Cardiac muscle cell (in vitro differentiated cells and primary cell): ENCODE results near the gene NLN. TPM values are rescaled to one million over a fixed set of nuclear protein-coding genes. Genes with fewer than 3 reads are reported as not detected.

Experiments used
- DNase-seq, 2 donors: peaks; one replicate each; pipeline versions ENCODE4 v3.0.0 to v3.0.0-alpha.2; 2010 to 2017; ENCODE audit warnings: low read depth in 1 of 2, low spot score in 1 of 2
- H3K27ac ChIP-seq: fragments of 200-600 bp; sonication (generic); 2 replicates; pipeline ENCODE4 v1.5.1; 2016
- H3K27me3 ChIP-seq: fragments of 200-600 bp; sonication (generic); 2 replicates; pipeline ENCODE4 v1.6.0; 2016; ENCODE audit warnings: control low read depth
- H3K36me3 ChIP-seq: fragments of 200-600 bp; sonication (generic); 2 replicates; pipeline ENCODE4 v1.5.1; 2016; ENCODE audit warnings: control low read depth
- H3K4me1 ChIP-seq: fragments of 200-600 bp; sonication (generic); 2 replicates; pipeline ENCODE4 v1.8.1; 2017; ENCODE audit warnings: low read depth, mild to moderate bottlenecking, mixed run types
- H3K4me3 ChIP-seq: fragments of 200-600 bp; sonication (generic); 2 replicates; pipeline ENCODE4 v1.5.1; 2016; ENCODE audit warnings: mild to moderate bottlenecking
- H3K9me3 ChIP-seq: fragments of 200-600 bp; sonication (generic); 2 replicates; pipeline ENCODE4 v1.5.1; 2017; ENCODE audit warnings: low read depth, mild to moderate bottlenecking, control low read depth
- CTCF ChIP-seq: IDR thresholded peaks from 2 replicates; pipeline ENCODE4 v1.5.1; 2012; ENCODE audit warnings: low read depth, mild to moderate bottlenecking, low read length
- polyA plus RNA-seq: library from polyadenylated mRNA; unstranded; fragments of >200 nt; fragmentation: Nextera tagmentation; extraction: Ambion mirVana; gene quantifications from 2 replicates; pipeline ENCODE4 v1.2.1, GENCODE V29; 2016
- total RNA-seq: library from RNA; depleted of rRNA; stranded (reverse); fragments of >200 nt; gene quantifications from 2 replicates; pipeline ENCODE4 v1.2.3, GENCODE V29; 2016

The NLN gene
- total and polyA plus RNA-seq, 2 experiments from 2014 or later, result 14.7 to 19.2 TPM

- DNase-seq, result peak in 1 of 2 donors; percentile 81
- no peaks in the 10 kb centered on the region for H3K27me3 ChIP-seq
- no peaks in the 10 kb centered on the region for H3K36me3 ChIP-seq
- no peaks in the 10 kb centered on the region for H3K4me1 ChIP-seq
- H3K9me3 ChIP-seq, result no peaks in the 10 kb centered on the region
- no peak overlapping the region for H3K4me3 ChIP-seq
- H3K27ac ChIP-seq, result no peak overlapping the region
- no peak for TF ChIP-seq CTCF
These were observed 139.8 kb downstream of the NLN start for GRCh38 chr5:65861830-65862241.

DNA sequence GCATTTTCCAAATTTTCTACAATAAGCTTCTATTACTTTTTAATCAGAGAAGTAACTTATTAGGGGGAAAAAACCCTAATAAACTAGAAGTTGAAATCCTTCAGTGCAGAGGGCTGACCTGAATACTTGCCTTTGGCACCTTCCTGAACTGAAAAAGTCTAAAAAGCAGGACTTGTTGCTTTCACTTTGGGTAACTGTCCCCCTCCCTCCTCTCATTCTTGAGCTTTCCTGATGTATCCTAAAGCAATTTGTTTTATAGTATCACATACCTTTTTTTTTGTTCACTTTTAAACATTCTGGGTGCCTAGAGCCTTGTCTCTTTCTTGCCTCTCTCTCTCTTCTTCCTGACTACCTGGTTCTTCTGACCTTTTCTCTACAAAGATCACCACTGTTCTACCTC lies 140.4 kb downstream of the NLN start:
- no peaks in the 10 kb centered on the region for H3K4me1 ChIP-seq
- DNase-seq, result no peak
- TF ChIP-seq CTCF, result no peak
- no peaks in the 10 kb centered on the region for H3K9me3 ChIP-seq
- no peak overlapping the region for H3K27ac ChIP-seq
- no peaks in the 10 kb centered on the region for H3K36me3 ChIP-seq
- no peaks in the 10 kb centered on the region for H3K27me3 ChIP-seq
- no peak overlapping the region for H3K4me3 ChIP-seq

- no peaks in the 10 kb centered on the region for H3K27me3 ChIP-seq
- no peak for TF ChIP-seq CTCF
- DNase-seq, result no peak
These were observed 141.7 kb downstream of the NLN start for GRCh38 chr5:65863747-65864146.

DNA sequence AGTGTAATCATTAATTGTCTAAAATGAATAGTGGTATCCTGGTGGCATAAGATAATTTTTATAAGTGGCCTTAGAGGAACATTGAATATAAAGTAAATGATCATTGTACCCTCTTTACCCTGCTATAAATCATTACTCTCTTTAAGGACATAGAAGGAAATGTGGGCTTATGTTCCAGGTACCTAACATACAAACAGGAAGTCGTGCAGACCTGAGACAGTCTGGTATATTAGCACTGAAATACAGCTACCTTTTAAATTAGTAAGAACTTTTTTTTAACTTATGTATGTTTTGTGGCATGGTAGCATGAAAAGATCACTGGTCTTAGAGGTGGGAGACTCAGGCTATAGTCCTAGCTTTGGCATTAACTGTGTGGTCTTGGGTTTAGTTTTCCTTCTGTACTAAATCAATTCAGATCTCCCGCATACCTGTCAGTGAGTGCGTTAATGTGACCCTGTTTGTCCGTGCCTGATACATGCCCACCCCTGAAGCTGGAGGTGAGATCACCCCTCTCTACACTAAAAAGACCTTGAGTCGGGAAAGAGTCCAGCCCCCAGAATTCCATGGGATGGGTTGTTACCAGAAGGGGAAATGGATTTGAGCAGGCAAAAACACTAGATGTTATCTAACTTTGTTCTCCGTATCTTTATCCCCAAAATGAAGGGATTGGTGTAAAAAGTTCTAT lies 145.0 kb downstream of the NLN start:
- no peak overlapping the region for H3K27ac ChIP-seq
- H3K9me3 ChIP-seq, result no peaks in the 10 kb centered on the region
- no peaks in the 10 kb centered on the region for H3K27me3 ChIP-seq
- H3K4me3 ChIP-seq, result no peak overlapping the region
- no peaks in the 10 kb centered on the region for H3K4me1 ChIP-seq
- no peak for DNase-seq
- no peaks in the 10 kb centered on the region for H3K36me3 ChIP-seq
- no peak for TF ChIP-seq CTCF

More at GRCh38 chr5:65863747-65864146, 141.7 kb downstream of the NLN start:
- Histone ChIP-seq H3K4me1 (no peaks in the 10 kb centered on the region), H3K9me3 (no peaks in the 10 kb centered on the region), H3K4me3 (no peak overlapping the region), H3K27ac (no peak overlapping the region), H3K36me3 (no peaks in the 10 kb centered on the region)

DNA sequence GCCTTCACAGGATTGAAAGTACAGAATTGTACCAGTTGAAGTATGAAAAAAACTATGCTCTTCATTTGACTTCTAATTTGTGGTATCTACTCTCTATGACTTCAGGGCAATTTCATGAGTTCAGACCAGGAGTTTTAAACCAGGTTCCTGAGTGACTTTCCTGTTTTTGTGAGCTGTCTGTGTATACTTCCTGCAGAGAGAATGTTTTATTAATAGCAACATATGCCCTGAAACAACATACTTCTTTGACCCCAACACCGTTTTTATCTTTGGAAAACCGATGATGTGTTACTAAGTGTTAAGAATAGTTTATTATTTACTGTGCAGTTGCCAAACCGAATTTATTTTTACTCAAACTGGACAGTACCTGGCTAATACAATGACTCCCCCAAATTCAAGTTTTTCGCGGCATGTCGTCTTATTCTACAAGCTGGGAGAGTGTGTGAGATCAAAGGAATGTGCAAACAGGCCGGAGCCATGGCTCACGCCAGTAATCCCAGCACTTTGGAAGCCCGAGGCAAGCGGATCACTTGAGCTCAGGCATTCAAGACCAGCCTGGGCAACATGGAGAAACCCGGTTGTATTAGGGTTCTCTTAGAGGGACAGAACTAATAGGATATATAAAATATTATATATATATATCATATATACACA lies 145.7 kb downstream of the NLN start:
- H3K4me3 ChIP-seq, result no peak overlapping the region
- H3K9me3 ChIP-seq, result no peaks in the 10 kb centered on the region
- no peaks in the 10 kb centered on the region for H3K36me3 ChIP-seq
- no peaks in the 10 kb centered on the region for H3K27me3 ChIP-seq
- no peak for TF ChIP-seq CTCF
- no peak overlapping the region for H3K27ac ChIP-seq
- DNase-seq, result no peak
- no peaks in the 10 kb centered on the region for H3K4me1 ChIP-seq
